Measurements from ENCODE around the gene ZNF300. TPM values are rescaled to one million over a fixed set of nuclear protein-coding genes. Genes with fewer than 3 reads are reported as not detected.

Gene ZNF300
- total RNA-seq, 3 donors from 2014 or later, result 4.6 to 8.8 (median 8.2) TPM

Other genes with a start within 250 kb of the ZNF300 start
- gene MYOZ3, start 243.7 kb downstream of the ZNF300 start, total RNA-seq, result under 1 TPM; under 0.01 to 0.33 (median 0.15) TPM
- 10 to 100 TPM; 40.5 to 57.8 (median 44.9) TPM for gene RBM22, start 203.9 kb downstream of the ZNF300 start, total RNA-seq
- 10 to 100 TPM; 68.5 to 99.5 (median 83.4) TPM for gene DCTN4, start 146.0 kb downstream of the ZNF300 start, total RNA-seq
- gene SMIM3, start 126.2 kb downstream of the ZNF300 start, total RNA-seq, result 100 to 1,000 TPM in 1 of 3 donors, 10 to 100 TPM in 2; 47.9 to 191 (median 81.0) TPM
- gene IRGM, start 58.5 kb downstream of the ZNF300 start, total RNA-seq, result under 1 TPM; 0.66 to 0.80 (median 0.73) TPM
- 1,000 to 10,000 TPM; 1,215 to 5,290 (median 2,830) TPM for gene GPX3, start 115.6 kb upstream of the ZNF300 start, total RNA-seq
- gene TNIP1, start 176.1 kb upstream of the ZNF300 start, total RNA-seq, result 100 to 1,000 TPM in 1 of 3 donors, 10 to 100 TPM in 2; 65.3 to 221 (median 91.8) TPM